K562 (cell line): Measurements from ENCODE around the gene FANCF. TPM values are rescaled to one million over a fixed set of nuclear protein-coding genes. Genes with fewer than 3 reads are reported as not detected.

Source experiments
- CCNT2 ChIP-seq: IDR thresholded peaks from 2 replicates; pipeline ENCODE4 v1.6.1; 2011; ENCODE audit warnings: borderline replicate concordance, low read depth, mild to moderate bottlenecking, moderate library complexity, mixed read lengths, low read length; ENCODE audit not compliant: insufficient read length; ENCODE audit errors: extremely low read depth
- DNMT1 ChIP-seq: fragments of 450-650 bp; IDR thresholded peaks from 2 replicates; pipeline ENCODE4 v1.6.1; 2016; ENCODE audit warnings: antibody characterized with exemption, mild to moderate bottlenecking
- ESRRB ChIP-seq: fragments of 250-450 bp; sonication (Bioruptor Pico); IDR thresholded peaks from 2 replicates; pipeline ENCODE4 v1.5.0; 2020; ENCODE audit warnings: mild to moderate bottlenecking, moderate library complexity, borderline replicate concordance
- ILF3 ChIP-seq: fragments of 450-650 bp; IDR thresholded peaks from 2 replicates; pipeline ENCODE4 v1.6.1; 2018; ENCODE audit warnings: antibody characterized with exemption, mild to moderate bottlenecking, moderate library complexity, borderline replicate concordance
- PCBP2 ChIP-seq: fragments of 200-400 bp; formaldehyde crosslinking; IDR thresholded peaks from 2 replicates; pipeline ENCODE4 v1.6.1; 2018; ENCODE audit warnings: low read length, low read depth, mild to moderate bottlenecking, moderate library complexity; ENCODE audit not compliant: poor library complexity, severe bottlenecking
- PYGO2 ChIP-seq: fragments of 450-650 bp; IDR thresholded peaks from 2 replicates; pipeline ENCODE4 v1.6.1; 2016; ENCODE audit warnings: mild to moderate bottlenecking, missing genetic modification characterization, moderate library complexity, missing compliant biosample characterization
- SMARCE1 ChIP-seq: fragments of 450-650 bp; IDR thresholded peaks from 2 replicates; pipeline ENCODE4 v1.7.1; 2016; ENCODE audit warnings: mild to moderate bottlenecking
- ZBTB11 ChIP-seq, 3 experiments: fragments of 200-800 bp in 1 of 3; fragments of 250-450 bp in 1 of 3; fragments of 450-650 bp in 1 of 3; sonication (Bioruptor Pico) in 1 of 3; sonication (Bioruptor generic) in 1 of 3; formaldehyde crosslinking in 1 of 3; IDR thresholded peaks; 2 replicates each; pipeline versions ENCODE4 v1.6.1 to v1.8.0; 2016 to 2022; ENCODE audit warnings: mild to moderate bottlenecking in 2 of 3, missing genetic modification characterization in 2 of 3, missing compliant biosample characterization in 1 of 3, moderate library complexity in 1 of 3
- ZBTB49 ChIP-seq: sonication (generic); formaldehyde crosslinking; IDR thresholded peaks from 2 replicates; pipeline ENCODE4 v1.8.0; 2022; ENCODE audit warnings: missing genetic modification reagents, mild to moderate bottlenecking, borderline replicate concordance
- ZMIZ1 ChIP-seq, 2 experiments: fragments of 150-350 bp in 1 of 2; IDR thresholded peaks; 2 replicates each; pipeline ENCODE4 v1.6.1; 2012 to 2016; ENCODE audit warnings: low read depth in 2 of 2, low read length in 2 of 2, mild to moderate bottlenecking in 1 of 2, moderate library complexity in 1 of 2
- ZNF274 ChIP-seq: IDR thresholded peaks from 2 replicates; pipeline ENCODE4 v1.6.1; 2011; ENCODE audit warnings: low read depth, mild to moderate bottlenecking, low read length, moderate library complexity, borderline replicate concordance
- polyA plus RNA-seq, 8 experiments: library from polyadenylated mRNA; depleted of rRNA in 4 of 8; stranded (reverse) in 5 of 8; unstranded in 3 of 8; fragments of >200 nt; fragmentation: Nextera tagmentation in 2 of 8; fragmentation: Illumina TruSeq in 1 of 8; extraction: Ambion mirVana in 2 of 8; extraction: Trizol in 1 of 8; gene quantifications; 2 replicates each; pipeline versions ENCODE4 v1.2.1 to v1.2.3, GENCODE V29; 2011 to 2014; ENCODE audit warnings: inconsistent platforms in 1 of 8, missing spikeins in 1 of 8
- total RNA-seq, 7 experiments: library from RNA; depleted of rRNA in 6 of 7; stranded (reverse); fragments of >200 nt in 6 of 7; fragmentation: Illumina TruSeq in 2 of 7; extraction: Trizol in 2 of 7; gene quantifications; 2 replicates each; pipeline versions ENCODE4 v1.2.1 to v1.2.3, GENCODE V29; 2011 to 2021; ENCODE audit warnings: low replicate concordance in 1 of 7

Gene FANCF
- total and polyA plus RNA-seq, 9 of the 15 experiments (the other 6 are each of a cell fraction or from before 2014, with no cell fraction given) = 0.99 to 10.3 (median 7.5) TPM

DNA sequence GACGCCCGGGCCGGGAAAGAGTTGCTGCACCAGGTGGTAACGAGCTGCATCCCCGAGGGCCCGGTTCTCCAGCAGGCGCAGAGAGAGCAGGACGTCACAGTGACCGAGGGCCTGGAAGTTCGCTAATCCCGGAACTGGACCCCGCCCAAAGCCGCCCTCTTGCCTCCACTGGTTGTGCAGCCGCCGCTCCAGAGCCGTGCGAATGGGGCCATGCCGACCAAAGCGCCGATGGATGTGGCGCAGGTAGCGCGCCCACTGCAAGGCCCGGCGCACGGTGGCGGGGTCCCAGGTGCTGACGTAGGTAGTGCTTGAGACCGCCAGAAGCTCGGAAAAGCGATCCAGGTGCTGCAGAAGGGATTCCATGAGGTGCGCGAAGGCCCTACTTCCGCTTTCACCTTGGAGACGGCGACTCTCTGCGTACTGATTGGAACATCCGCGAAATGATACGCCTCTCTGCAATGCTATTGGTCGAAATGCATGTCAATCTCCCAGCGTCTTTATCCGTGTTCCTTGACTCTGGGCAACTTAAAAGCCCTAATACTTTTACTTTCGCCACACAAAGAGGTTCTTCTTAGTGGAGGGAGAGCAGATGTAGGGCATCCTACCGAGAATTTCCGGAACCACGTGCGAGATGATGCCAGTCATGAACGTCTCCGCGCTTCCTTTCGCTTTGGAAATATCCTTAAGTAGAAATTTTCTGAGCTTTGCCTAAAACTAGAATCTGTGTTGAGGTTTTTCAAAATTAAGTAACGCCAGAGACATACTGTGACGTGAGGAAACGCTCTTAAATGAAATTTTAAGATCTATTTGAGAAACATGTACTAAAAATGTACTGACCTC is at the start of gene FANCF (continued):
- TF ChIP-seq DNMT1 (no peak), PCBP2 (no peak), SMARCE1 (no peak; the same call in 1 of the 2 replicates), ZBTB49 (no peak), ILF3 (no peak), CCNT2 (no peak), ZMIZ1 (IDR thresholded peaks at IDR 0.05; ENCODE audit: low read depth in 2 of 2, low read length in 2 of 2) (no peak), ESRRB (CRISPR knock-in tag) (no peak), ZBTB11 (CRISPR knock-in tag; IDR thresholded peaks at IDR 0.05) (peak in 1 of 3 experiments; percentile 81; a peak in 2 of 6 replicates), ZNF274 (no peak), PYGO2 (no peak)
